Measurements from ENCODE around the gene KRTAP4-11.
A peak's percentile ranks its signal among the peaks of the same experiment; 100 is the strongest.
"Not testable (repeated sequence)": the region's sequence is repeated elsewhere in the genome, so short reads cannot be mapped to it uniquely, and the experiment has no call there.

Gene KRTAP4-11

DNA sequence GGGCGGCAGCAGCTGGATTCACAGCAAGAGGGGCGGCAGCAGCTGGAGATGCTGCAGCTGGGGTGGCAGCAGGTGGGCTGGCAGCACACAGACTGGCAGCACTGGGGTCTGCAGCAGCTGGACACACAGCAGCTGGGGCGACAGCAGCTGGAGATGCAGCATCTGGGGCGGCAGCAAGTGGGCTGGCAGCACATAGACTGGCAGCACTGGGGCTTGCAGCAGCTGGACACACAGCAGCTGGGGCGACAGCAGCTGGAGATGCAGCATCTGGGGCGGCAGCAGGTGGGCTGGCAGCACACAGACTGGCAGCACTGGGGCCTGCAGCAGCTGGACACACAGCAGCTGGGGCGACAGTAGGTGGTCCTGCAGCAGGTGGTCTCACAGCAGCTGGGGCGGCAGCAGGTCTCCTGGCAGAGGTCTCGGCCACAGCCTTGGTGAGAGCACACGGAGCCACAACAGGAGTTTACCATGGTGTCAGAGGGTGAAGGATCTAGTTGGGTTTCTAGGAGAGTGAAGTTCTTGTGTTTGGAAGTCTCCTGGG is at the start of gene KRTAP4-11:
Gene KRTAP4-11 (minus strand): TSS at position 528 of the 541 bp plus-strand sequence. CDS start 58 bp downstream, at position 470.
- DNase-seq (ENCODE audit: low read depth): not testable (repeated sequence)

DNA sequence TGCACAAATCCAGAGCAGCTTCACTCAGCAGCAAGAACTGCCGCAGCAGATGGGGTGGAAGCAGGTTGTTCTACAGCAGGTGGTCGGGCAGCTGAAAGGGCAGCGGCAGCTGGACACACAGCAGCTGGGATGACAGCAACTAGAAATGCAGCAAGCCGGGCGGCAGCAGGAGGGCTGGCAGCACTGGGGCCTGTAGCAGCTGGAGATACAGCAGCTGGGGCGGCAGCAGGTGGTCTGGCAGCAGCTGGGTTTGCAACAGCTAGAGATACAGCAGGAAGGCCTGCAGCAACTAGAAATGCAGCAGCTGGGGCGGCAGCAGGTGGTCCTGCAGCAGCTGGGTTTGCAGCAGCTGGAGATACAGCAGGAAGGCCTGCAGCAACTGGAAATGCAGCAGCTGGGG is 49.4 kb upstream of the KRTAP4-11 start:
- no peak for DNase-seq (ENCODE audit: low read depth)

DNA sequence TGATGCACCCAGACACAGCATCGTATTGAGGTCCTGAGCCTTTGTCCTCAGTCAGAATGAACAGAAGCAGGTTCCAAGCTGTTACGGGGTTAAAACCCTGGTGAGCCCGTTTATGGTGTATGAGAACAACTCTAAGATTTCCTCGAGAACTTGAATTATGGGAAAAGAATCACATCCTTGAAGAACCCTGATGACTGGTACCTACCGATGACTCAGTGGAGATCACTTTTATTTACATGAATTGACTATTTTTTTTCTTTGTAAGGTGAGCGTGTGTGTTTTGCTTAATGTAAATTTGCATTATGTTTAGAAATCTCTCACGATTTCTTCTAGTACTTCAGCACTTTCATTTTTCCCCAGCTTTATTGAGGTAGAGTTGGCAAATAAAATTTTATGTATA is 45.7 kb upstream of the KRTAP4-11 start:
- peak; percentile 37 for DNase-seq (ENCODE audit: low read depth)

DNA sequence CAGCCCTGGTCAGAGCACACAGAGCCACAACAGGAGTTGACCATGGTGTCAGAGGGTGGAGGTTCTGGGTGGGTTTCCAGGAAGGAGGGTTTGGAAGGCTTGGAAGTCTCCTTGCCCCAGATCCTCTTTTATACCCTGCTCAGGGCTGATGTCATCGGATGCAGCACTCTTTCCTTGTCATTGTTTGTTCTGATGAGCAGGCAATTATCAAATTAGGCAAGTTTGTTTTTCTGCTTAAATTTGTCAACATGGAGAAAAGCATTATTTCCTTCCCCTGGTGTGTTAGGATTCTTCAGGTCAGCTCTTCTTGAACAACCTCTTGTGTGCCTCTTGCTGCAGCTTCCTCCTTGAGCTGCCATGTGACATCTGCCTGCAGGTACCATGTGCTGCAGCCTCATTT is 42.5 kb upstream of the KRTAP4-11 start, which contains the start of gene KRTAP4-4:
Gene KRTAP4-4 (minus strand): TSS at position 101 of the 400 bp plus-strand sequence. CDS start 57 bp downstream, at position 44.
- no peak for DNase-seq (ENCODE audit: low read depth)

DNA sequence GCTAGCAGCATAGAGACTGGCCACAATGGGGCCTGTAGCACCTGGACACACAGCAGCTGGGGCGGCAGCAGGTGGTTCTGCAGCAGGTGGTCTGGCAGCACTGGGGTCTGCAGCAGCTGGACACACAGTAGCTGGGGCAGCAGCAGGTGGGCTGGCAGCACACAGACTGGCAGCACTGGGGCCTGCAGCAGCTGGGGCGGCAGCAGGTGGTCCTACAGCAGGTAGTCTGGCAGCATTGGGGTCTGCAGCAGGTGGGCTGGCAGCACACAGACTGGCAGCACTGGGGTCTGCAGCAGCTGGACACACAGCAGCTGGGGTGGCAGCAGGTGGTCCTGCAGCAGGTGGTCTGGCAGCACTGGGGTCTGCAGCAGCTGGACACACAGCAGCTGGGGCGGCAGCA is 42.0 kb upstream of the KRTAP4-11 start:
- not testable (repeated sequence) for DNase-seq (ENCODE audit: low read depth)

DNA sequence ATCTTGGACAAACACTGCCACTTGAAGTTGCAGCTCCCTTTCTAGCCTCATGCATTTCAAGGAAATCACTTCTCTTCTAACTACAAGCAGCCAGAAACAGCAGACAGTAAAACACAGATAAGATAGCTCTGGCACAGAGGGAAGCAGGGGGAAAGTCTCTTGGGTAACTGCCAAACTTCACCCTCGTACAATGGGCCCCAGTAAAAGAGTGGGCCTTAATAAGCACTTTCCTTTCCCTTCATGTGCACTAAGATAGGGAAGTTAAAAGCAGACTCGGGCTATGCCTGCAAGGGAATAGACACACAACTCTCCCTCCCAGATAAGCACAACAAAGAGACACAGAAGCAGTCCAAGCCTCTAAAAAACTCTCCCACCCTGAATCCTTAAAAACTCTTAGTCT is 35.7 kb upstream of the KRTAP4-11 start:
- no peak for DNase-seq (ENCODE audit: low read depth)

DNA sequence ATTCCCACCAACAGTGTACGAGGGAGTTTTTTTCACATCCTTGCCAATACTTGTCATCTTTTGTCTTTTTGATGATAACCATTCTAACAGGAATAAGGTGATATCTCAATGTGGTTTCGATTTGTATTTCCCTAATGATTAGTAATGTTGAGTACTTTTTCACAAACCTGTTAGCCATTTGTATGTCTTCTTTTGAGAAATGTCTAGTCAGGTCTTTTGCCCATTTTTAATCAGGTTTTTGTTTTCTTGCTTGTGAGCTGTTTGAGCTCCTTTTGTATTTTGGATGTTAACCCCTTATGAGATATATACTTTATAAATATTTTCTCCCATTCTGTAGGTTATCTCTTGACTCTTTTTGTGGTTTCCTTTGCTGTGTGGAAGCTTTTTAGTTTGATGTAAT is 33.4 kb upstream of the KRTAP4-11 start:
- DNase-seq (ENCODE audit: low read depth): no peak

DNA sequence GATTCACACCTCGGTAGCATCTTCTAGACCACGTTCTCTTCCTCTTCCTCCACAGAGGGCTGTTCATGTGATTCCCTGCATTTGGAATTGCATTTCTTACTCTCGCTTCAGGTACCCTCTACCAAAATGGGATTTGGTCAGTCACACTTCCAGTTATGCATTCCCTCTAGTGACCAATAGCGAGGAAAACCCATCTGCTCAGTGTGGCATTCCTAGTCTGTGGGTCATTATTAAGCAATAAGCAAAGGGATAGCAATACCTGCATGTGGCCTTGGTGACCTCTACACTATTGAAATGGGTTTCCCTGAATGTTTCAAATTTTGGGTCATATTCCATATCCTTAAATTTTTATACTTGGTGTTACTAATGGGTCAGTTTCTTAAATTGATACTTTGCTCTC is 31.9 kb upstream of the KRTAP4-11 start:
- no peak for DNase-seq (ENCODE audit: low read depth)

DNA sequence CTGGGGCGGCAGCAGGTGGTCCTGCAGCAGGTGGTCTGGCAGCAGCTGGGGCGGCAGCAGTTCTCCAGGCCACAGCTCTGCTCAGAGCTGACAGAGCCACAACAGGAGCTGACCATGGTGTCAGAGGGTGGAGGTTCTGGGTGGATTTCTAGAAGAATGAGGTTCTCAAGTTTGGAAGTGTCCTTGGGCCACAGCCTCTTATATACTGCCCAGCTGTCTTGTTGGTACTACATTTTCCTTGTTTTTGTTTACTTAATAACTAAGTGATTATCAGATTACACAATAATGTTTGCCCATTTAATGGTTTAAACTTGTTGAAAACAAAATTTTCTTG is 31.4 kb upstream of the KRTAP4-11 start, which contains the start of gene KRTAP4-5:
Gene KRTAP4-5 (minus strand): TSS at position 174 of the 334 bp plus-strand sequence. CDS start 58 bp downstream, at position 116.
- DNase-seq (ENCODE audit: low read depth): no peak

DNA sequence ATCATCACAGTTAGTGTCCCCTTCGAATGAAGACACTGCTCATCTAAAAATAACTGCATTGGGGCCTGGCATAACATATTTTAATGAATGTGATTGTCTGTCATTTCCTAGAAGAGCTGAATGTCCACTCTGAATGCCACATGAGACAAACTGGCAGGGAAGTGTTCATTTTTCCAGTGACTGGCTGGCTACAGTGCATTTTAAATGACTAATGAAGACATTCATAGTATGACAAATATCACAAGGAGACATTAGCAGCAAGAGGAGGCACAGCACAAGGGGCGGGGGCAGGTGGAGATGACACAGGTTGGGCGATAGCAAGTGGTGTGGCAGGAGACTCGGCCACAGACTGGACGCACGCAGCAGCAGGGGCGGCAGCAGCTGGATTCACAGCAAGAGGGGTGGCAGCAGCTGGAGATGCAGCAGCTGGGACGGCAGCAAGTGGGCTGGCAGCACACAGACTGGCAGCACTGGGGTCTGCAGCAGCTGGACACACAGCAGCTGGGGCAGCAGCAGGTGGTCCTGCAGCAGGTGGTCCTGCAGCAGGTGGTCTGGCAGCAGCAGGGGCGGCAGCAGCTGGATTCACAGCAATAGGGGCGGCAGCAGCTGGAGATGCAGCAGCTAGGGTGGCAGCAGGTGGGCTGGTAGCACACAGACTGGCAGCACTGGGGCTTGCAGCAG is 30.9 kb upstream of the KRTAP4-11 start:
- not testable (repeated sequence) for DNase-seq (ENCODE audit: low read depth)

DNA sequence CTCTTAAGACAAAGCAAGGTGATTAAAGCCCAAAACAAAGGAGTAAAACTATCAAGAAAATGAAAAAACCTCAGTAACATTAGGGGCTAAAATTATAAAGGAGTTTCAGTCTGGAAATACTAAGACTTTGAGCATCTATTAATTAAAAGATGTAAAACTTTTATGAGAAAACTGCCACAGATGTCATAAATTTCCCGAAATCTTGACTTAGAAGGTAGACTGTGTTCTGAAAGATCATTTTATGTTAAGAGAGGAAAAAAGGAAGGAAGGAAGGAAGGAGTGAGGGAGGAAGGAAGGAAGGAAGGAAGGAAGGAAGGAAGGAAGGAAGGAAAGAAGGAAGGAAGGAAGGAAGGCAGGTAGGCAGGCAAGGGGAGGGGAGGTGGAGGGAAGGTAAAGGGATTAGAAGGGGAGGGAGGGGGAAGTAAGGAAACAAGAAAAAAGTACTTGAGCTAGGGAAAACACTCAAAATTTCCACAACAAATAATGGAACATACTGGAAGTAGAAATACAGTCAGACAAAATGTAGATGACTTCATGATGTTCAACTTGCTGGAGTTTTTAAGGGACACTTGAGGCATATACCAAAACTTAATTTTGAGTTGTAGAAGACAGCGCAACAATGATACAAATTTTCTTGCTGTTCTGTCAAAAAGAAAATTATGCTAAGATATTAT is 29.5 kb upstream of the KRTAP4-11 start:
- no peak for DNase-seq (ENCODE audit: low read depth)

DNA sequence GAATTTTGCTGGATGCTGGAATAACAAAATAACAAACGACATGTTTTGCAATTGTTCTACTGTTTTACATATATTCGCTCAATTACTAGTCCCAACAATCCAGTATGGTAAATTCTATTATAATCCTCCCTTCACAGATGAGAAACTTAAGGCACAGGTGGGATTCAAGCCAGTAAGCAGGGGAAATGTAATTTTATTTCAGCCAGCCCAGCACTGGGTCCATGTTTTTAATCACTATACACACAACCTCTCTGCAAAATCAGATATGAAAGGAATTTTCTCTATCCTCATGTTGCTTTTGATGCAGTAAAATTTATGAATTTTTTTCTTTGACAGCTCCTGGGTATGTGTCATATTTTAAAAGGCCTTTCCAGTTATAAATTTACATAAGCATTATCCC is 27.1 kb upstream of the KRTAP4-11 start:
- no peak for DNase-seq (ENCODE audit: low read depth)

DNA sequence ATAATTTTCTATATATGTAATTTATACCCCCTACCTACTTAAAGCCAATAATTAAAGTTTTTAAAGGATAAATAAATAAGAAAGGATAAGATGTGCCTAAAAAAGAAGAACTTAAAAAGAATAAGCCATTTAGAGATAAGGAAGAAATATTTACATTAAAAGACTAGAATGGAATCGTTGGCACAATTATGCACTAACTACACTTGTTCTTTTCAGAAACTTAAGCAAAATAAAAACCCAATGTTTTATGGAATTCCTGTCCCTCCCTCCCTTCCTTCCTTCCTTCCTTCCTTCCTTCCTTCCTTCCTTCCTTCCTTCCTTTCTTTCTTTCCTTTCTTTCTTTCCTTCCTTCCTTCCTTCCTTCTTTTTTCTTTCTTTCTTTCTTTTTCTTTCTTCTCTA is 26.7 kb upstream of the KRTAP4-11 start:
- DNase-seq (ENCODE audit: low read depth): no peak

DNA sequence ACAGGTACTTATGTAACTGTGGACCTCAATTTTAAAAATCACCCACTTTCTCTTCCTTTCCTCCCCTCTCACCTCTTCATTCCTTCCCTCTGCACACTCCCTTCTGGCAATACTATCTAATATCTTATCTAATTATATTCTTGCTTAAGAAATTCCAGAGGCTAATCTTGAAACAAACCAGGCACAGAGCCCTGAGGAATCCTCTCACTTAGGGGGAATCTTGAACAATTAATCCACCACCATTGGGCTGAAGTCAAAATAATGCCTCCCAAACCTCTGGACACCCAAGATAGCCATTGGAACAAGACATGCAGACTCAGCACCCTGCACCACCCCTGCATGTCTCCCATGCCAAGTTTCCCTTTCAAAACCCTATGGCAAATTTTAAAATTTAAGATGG is 23.2 kb upstream of the KRTAP4-11 start:
- DNase-seq (ENCODE audit: low read depth): no peak

DNA sequence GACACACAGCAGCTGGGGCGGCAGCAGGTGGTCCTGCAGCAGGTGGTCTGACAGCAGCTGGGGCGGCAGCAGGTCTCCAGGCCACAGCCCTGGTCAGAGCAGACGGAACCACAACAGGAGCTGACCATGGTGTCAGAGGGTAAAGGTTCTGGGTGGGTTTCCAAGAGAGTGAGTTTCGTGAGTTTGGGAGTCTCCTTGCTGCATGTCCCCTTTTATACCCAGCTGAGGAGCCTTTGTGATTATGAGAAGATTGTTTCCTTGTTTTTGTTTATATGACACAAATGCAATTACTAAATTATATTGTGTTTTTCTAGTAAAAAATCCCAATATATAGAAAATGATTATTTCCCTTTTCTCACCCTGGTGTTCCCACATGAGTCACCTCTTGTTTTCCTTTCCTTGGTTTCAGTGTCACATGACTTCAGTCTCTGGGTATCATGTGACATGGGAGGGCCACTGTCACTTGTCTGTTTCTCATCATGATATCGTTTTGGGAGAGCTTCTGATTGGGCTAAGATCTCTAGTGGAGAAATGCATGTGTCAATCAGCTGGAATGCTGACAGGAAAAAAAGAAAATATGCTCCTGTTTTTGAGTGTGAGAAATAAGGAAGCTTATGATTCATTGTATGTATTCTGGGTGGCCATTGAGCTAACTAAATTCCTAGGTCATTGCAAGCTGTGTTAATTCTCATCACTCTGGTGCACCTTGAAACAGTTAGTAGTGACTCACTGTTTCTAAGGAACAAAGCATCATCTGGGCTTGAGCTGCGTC is 22.4 kb upstream of the KRTAP4-11 start, which contains the start of gene KRTAP4-6:
Gene KRTAP4-6 (minus strand): TSS at position 185 of the 772 bp plus-strand sequence. CDS start 57 bp downstream, at position 128.
- DNase-seq (ENCODE audit: low read depth): peak; percentile 93

DNA sequence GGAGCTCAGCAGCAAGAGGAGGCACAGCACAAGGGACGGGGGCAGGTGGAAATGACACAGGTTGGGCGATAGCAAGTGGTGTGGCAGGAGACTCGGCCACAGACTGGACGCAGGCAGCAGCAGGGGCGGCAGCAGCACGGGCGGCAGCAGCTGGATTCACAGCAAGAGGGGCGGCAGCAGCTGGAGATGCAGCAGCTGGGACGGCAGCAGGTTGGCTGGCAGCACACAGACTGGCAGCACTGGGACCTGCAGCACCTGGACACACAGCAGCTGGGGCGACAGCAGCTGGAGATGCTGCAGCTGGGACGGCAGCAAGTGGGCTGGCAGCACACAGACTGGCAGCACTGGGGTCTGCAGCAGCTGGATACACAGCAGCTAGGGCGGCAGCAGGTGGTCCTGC is 21.7 kb upstream of the KRTAP4-11 start:
- not testable (repeated sequence) for DNase-seq (ENCODE audit: low read depth)

DNA sequence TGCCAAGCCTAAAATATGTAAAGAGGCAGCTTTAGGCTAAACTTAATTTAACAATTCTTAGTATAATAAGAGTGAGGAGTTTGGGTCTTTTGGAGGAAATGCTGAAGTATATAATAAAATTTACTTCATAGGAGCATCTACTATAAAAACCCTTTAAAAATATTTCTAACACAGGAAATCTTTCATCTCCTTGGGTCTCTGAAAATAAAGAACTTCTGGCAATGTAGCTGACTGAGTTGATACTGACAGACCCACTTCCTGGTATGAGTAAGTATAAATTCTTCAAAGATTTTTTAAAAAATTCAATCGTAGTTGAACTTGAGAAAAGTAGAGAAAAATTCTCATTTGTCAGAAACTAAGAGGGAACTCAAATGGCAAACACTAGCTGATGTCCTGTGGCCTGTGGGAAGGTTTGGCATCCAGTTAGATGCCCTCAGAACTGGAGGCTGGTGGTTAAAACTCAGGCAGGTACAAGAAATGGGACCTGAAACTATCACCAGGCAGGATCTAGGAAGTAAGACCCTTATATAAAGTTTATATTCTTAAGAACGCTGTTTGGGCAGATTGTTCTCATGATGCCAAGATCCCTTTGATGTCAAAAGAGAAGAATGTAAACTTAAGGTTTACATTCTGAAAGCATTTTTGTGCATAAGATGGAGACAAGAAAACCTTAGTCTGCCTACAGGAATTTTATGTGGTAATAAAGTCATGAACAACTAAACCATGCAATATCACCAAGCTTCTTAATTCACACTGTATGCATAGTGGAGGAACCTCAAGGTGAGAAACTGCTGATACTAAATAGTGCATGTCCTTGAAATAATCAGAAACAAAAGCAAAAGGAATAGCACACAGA is 15.9 kb upstream of the KRTAP4-11 start:
- DNase-seq (ENCODE audit: low read depth): peak; percentile 53

DNA sequence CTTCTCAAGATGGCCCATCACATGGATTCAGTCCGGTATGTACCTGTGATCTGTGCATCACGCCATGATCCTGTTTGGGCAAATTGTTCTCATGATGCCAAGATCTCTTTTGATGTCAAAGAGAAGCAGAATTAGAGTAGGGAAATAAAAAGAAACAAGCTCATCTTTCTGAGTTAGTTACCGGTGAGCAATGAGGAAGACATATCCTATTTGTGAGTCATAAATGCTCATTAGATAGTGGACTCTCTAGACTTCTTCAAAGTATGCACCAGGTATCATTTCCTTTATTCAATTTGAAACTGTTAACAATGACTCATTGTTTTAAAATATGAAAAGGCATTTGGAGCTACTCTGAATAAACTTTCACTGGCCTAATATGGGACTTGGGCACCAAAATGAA is 13.8 kb upstream of the KRTAP4-11 start:
- DNase-seq (ENCODE audit: low read depth): peak; percentile 55

DNA sequence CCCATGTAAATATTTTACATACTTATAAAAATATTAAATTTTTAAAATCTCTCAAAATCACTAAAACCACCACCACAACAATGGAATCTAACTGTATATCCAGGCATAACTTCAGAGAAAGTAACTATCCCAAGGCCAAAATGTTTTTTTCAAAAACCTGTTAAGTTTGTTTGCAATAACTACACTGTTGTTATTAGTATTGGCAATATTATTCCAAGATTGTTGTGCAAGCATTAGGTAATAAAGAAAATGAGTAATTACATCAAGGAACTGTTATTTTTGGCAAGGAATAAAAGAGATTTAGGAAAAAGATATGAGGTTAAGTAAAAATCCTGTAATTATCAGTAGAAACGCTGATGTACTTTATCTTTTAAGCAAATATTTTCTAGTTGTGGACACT is 9.2 kb upstream of the KRTAP4-11 start:
- DNase-seq (ENCODE audit: low read depth): no peak

DNA sequence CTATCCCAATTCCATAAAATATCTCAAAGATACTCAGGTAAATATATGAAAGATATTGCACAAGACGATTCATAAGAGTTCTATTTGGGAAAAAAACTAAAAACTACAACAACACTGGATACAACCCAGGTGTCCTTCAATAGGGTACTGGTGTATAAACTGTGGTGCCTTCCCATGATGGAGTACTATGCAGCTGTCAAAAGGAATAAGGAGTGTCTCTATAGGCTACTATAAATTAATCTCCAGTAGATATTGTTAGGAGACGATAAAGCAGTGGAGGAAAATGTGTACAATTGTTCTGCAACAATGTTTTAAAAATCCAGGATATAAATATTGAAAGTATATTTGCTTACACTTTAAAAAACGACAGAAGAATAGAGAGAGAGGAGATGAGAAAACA is 8.2 kb upstream of the KRTAP4-11 start:
- DNase-seq (ENCODE audit: low read depth): no peak

DNA sequence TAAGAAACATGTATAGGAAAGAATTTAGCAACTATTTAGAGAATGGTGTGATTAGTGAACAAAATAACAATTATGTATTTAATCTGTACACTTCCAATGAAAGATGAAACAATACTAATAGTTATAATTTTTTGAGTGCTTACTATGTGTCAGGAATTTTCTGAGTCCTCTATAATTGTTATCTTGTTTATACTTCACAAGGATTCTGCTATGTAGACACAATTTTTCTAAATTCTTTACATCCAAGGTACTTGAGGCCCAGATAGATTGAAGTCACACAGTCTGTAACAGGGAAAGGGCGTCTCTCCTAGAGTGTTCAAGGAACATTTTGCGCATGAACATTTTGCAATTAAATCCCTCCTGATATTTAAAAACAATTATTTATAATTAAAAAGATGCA is 6.9 kb upstream of the KRTAP4-11 start:
- no peak for DNase-seq (ENCODE audit: low read depth)
